ENCODE results near the gene IMPG1.

IMPG1 gene

DNA sequence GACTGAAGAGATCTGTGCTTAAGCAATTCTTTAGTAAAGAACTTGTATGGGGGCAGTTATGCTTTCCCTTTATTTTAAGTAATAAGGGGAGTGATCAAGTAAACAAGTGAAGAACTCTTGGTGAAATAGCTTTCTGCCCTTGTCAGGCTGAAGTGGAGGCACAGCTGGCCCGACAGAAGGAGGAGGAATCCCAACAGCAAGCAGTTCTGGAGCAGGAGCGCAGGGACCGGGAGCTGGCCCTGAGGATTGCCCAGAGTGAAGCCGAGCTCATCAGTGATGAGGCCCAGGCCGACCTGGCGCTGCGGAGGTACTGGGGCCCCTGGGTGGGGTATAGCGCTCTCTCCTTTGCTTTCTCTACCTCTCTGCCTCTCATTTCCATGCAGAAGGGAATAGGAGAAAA is 180.1 kb downstream of the IMPG1 start:
- no peak for TF ChIP-seq CTCF (IDR thresholded peaks at IDR 0.05; ENCODE audit: extremely low read depth, insufficient read depth, missing control alignments)
- in situ Hi-C loops (cut with MboI; ENCODE audit: low pct_unique_long_range_greater_than_20kb, low sequenced_read_pairs, unreplicated experiment) = no loop called here
- no peak for DNase-seq (ENCODE audit: low spot score)

DNA sequence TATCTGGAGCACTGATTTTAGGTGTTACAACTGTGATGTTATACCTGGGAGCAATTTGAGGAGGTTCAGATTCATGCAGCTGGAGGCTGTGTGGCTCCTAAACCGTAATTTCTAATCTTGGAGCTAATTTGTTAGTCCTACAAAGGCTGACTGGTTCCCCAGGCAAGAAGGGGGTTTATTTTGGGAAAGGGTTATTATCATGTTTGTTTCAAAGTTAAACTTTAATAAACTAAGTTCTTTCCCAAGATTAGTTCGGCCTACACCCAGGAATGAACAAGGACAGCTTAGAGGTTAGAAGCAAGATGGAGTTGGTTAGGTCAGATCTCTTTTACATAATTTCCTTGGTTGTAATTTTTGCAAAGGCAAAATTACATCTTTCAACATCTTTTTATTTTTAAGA is 187.6 kb downstream of the IMPG1 start:
- in situ Hi-C loops (cut with MboI; ENCODE audit: low pct_unique_long_range_greater_than_20kb, low sequenced_read_pairs, unreplicated experiment) = no loop called here
- no peak for DNase-seq (ENCODE audit: low spot score)

DNA sequence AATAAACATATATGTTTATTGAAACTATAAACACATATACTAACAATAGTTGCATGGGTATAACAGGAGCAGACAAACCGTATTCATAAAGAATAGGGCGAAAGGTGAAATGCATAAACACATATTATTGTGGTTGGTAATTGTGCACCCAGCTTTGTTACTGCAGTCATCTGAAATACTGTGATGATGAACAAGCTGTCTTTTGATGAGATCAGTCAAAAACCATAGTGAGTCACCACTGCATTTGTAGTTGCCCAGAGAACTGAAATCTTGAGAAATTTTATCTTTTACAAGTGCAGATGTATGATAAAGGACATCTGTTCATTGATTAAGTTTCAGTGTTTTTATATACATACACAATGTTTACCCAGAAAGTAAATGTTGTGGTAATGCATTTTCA is 189.7 kb downstream of the IMPG1 start:
- TF ChIP-seq CTCF (IDR thresholded peaks at IDR 0.05; ENCODE audit: extremely low read depth, insufficient read depth, missing control alignments) = no peak
- in situ Hi-C loops (cut with MboI; ENCODE audit: low pct_unique_long_range_greater_than_20kb, low sequenced_read_pairs, unreplicated experiment) = no loop called here
- DNase-seq (ENCODE audit: low spot score) = no peak

More for the DNA sequence above, 187.6 kb downstream of the IMPG1 start:
- TF ChIP-seq CTCF (IDR thresholded peaks at IDR 0.05; ENCODE audit: extremely low read depth, insufficient read depth, missing control alignments) = no peak

GRCh38 chr6:75880305-75880704 is 192.2 kb downstream of the IMPG1 start:
- no peak for DNase-seq (ENCODE audit: low spot score)
- no peak for TF ChIP-seq CTCF (IDR thresholded peaks at IDR 0.05; ENCODE audit: extremely low read depth, insufficient read depth, missing control alignments)
- in situ Hi-C loops (cut with MboI; ENCODE audit: low pct_unique_long_range_greater_than_20kb, low sequenced_read_pairs, unreplicated experiment) = no loop called here

DNA sequence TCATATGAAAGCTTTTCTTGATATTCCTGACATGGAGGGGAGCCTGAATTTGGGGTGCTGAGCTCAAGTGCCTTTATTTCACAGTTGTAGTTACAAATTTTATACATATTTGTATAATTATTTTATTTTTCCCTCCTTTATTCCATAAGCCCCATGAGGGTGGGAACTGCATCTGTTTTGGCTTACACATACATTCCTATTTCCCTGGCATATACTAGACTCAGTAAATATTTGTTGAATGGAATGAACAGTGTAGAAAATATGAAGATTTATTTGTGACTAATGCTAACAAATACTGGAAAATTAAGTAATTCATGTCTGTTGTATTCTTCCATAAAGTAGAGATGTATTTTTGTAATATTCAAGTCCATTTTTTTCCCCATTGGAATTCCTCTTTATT is 196.3 kb downstream of the IMPG1 start:
- in situ Hi-C loops (cut with MboI; ENCODE audit: low pct_unique_long_range_greater_than_20kb, low sequenced_read_pairs, unreplicated experiment) = no loop called here
- no peak for TF ChIP-seq CTCF (IDR thresholded peaks at IDR 0.05; ENCODE audit: extremely low read depth, insufficient read depth, missing control alignments)
- no peak for DNase-seq (ENCODE audit: low spot score)

GRCh38 chr6:75874224-75874623 is 198.2 kb downstream of the IMPG1 start:
- TF ChIP-seq CTCF (IDR thresholded peaks at IDR 0.05; ENCODE audit: extremely low read depth, insufficient read depth, missing control alignments) = no peak
- in situ Hi-C loops (cut with MboI; ENCODE audit: low pct_unique_long_range_greater_than_20kb, low sequenced_read_pairs, unreplicated experiment) = no loop called here
- no peak for DNase-seq (ENCODE audit: low spot score)
